GM19455 (cell line): ENCODE results near the gene ZGRF1.
"Not testable (repeated sequence)": the region's sequence is repeated elsewhere in the genome, so short reads cannot be mapped to it uniquely, and the experiment has no call there.

Experiments used
- ATAC-seq: cut with Tn5 transposase; IDR thresholded peaks from one replicate; pipeline ENCODE4 v1.9.1; 2021; ENCODE audit not compliant: unreplicated experiment

Gene ZGRF1, protein sequence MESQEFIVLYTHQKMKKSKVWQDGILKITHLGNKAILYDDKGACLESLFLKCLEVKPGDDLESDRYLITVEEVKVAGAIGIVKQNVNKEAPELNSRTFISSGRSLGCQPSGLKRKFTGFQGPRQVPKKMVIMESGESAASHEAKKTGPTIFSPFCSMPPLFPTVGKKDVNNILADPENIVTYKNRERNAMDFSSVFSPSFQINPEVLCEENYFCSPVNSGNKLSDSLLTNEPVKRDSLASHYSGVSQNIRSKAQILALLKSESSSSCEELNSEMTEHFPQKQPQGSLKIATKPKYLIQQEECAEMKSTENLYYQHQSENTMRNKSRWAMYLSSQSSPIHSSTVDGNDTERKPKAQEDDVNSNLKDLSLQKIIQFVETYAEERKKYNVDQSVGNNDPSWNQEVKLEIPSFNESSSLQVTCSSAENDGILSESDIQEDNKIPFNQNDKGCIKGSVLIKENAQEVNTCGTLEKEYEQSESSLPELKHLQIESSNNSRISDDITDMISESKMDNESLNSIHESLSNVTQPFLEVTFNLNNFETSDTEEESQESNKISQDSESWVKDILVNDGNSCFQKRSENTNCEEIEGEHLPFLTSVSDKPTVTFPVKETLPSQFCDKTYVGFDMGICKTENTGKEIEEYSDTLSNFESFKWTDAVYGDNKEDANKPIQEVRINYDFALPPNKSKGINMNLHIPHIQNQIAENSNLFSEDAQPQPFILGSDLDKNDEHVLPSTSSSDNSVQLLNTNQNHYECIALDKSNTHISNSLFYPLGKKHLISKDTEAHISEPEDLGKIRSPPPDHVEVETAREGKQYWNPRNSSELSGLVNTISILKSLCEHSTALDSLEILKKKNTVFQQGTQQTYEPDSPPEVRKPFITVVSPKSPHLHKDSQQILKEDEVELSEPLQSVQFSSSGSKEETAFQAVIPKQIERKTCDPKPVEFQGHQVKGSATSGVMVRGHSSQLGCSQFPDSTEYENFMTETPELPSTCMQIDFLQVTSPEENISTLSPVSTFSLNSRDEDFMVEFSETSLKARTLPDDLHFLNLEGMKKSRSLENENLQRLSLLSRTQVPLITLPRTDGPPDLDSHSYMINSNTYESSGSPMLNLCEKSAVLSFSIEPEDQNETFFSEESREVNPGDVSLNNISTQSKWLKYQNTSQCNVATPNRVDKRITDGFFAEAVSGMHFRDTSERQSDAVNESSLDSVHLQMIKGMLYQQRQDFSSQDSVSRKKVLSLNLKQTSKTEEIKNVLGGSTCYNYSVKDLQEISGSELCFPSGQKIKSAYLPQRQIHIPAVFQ (N-terminal part only)

DNA sequence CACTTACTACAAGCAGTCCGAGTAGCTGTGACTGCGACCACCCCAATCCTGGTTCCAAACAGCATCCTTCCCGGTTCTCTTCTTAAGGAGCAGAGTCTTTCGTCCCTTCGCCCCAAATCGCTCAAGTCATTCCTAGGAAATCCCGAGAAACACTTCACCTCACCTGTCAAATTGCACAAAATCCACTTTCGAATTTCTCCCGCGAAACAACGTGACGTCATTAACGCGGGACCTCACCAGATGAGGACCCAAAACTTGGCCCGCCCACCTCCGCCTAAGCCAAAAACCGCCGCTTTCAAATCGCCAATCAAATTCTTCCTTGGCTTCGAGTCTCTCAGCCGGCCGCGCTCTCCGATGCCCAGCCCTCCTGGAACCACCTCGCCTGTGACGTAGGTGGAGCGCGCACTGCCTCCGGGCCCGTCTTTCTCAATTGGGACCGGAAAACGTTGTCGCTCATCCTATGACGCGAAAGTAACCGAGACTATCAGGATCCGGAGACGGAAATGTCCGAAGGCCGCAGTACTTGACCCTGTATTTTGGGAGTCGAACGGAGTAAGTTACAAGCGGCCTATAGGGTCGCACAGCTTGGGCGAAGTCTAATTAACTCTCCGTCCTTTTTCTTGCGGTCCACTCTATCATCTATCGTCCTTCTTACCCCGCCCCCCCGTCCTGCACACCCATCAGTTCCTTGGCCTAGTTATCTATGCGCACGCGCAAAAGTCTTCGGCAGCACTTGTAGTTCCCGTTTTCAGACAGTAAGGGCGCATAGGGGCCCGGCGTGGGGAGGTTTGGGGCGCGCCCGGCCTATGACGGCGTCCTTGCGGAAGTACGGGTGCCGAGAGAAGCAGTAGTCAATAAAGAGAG lies at the start of gene ZGRF1, which contains the start of gene LARP7:
ZGRF1 (minus strand) TSS at position 222 of the 864 bp plus-strand sequence. CDS start 3,733 bp downstream, outside the sequence.
LARP7 (plus strand) TSS at position 456 of the 864 bp plus-strand sequence. CDS start 7,527 bp downstream, outside the sequence.
- ATAC-seq = peak; percentile 88

DNA sequence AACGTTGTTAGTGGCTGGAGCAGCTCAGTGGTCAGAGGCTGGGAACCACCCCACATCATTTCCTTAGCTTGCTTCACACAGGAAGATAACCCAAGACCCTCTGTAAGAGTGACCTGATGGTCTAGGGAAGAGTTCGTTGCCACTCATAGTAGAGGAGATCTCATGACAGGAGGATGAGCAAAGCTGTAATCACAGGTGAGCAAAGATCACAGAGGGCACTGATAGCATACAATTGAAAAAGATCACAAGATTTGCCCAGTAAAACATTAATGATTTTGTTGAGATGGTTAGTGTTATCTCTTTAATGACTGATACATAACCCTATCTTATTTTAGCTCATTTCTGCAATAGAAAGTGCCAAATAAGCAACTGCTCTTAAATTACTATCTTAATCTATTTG lies 44.3 kb upstream of the ZGRF1 start:
- no peak for ATAC-seq

DNA sequence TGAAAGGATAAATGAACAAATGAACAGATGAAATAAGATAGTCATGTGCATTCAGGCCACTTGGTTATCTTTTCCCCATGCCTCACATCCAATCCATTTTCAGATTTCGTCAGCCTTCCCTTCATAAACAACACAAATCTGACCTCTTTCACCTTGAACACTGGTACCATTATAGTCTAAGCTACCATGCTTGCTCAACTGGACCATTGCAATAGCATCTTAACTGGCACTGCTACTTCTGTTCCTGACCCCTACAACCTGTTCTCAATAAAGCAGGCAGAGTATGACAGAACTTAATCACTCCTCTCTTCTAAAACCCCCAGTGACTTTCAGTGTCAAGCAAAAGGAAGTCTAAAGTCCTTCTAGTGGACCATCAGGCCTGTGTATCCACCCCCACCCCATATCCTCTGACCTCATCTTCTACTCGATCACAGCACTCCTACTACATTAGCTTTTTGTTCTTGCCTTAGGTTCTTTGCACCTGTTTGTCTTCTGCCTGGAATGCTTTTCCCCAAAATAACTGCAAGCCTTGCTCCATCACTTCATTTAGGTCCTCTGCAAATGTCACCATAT lies 40.9 kb upstream of the ZGRF1 start:
- ATAC-seq = no peak

DNA sequence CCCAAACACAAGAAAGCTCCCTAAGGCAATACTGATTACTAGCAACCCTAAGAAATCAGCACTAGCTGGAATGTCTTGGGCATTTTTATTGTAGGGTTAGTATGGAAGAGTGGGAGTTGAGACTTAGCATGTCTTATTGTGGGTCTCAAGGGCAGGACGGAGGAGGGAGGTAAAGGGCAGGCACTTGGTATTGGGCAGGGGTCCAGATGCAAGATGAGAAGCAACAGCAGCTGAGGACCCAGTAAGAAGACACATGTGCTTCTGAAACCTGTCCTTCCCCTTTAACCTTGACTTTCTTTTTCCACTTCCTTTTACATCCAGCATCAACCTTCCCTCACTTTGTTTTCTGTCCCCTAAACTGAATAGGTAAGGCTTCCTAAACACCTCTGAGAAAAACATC lies 37.7 kb upstream of the ZGRF1 start:
- ATAC-seq = no peak

DNA sequence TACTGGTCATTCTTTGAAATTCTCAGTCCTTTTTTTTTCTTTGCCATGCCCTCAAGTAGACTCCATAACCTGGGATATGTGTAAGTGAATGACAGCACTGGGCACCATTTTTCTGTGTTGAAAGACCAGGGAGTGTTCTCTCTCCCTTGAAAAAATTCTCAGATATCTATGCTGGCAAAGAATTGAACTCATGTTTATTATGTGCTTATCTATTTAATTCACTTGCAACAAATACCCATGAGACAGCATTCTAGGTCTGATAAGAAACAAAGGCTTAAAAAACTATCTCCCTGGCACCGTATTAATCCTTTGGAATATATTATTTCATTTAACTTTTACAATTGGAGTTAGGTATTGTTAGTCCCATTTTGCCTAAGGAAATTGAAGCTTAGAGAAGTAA lies 37.0 kb upstream of the ZGRF1 start:
- no peak for ATAC-seq

DNA sequence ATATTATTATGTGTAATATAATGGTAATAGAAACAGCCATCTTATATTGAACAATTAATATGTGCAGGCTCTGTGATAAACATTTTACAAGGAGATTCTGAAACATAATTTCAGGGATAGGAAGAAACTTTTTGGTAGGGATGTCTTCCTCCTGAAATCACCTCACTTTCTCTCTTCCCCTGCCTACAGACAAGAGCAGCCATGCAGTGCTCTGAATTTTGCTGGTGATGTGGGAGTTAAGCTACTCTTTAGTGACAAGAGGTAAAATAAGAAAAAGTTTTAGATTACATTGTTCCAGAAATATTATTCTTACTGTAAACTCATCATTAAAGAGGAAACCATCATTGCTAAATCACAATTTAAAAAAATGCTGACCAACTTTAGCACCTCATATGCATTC lies 36.4 kb upstream of the ZGRF1 start:
- ATAC-seq = no peak

DNA sequence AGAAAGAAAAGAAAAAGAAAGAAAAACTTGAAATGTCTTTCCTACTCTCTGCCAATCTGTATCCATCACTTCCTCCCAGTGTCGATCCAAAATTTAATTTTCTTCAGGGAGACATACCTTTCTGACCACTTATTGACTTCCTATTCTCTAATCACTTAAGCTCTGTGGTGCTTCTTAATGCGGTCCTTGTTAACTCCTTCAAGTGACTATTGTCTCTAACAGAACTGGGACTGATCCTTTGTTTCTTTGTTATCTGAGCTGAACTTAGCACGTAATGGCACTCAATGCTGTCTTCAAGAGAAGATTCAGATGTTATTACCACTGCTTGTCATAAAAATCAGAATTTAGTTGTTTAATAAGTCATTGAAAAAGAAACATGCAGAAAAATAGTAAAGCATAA lies 31.4 kb upstream of the ZGRF1 start:
- no peak for ATAC-seq

DNA sequence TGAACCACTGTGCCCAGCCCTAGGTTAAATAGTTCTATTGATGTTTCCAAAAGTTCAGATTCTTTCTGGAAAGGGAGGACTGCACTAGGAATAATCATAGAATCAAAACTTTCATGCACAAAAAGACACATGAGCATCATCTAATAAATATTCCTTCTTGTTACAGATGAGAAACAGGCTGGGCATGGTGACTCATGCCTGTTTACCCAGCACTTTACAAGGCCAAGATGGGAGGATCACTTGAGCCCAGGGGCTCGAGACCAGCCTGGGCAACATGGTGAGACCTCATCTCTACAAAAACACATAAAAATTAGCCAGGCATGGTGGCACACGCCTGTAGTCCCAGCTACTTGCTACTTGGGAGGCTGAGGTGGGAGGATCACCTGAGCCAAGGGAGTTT lies 27.9 kb upstream of the ZGRF1 start:
- ATAC-seq = no peak

DNA sequence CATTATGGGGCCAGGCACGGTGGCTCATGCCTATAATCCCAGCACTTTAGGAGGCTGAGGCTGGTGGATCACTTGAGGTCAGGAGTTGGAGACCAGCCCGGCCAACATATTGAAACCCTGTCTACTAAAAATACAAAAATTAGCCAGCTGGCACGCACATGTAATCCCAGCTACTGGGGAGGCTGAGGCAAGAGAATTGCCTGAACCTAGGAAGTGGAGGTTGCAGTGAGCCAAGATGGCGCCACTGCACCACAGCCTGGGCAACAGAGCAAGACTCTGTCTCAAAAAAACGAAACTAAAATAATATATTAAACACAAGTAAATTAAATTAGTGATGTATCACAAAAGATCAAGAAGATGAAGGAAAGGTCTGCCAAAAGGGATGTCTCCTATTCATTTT lies 19.4 kb upstream of the ZGRF1 start:
- not testable (repeated sequence) for ATAC-seq

DNA sequence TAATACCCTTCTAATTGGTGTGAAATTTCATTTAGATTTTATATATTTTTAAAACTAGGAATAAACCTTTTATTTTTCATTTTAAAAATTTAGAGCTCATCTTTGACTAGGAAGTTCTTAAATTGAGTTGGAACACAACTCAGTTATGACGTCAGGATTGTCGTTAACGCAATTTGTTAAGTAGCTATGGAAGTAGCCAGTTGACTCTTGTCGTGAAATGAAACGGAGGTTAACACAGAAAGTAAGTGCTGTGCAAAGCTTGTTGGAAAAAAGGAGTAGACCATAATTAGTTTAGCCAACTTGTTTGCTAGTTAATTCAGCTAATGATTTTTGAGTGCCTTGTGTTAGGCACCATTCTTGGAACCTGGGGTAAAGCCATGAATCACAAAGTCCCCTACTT lies 18.6 kb upstream of the ZGRF1 start:
- no peak for ATAC-seq

DNA sequence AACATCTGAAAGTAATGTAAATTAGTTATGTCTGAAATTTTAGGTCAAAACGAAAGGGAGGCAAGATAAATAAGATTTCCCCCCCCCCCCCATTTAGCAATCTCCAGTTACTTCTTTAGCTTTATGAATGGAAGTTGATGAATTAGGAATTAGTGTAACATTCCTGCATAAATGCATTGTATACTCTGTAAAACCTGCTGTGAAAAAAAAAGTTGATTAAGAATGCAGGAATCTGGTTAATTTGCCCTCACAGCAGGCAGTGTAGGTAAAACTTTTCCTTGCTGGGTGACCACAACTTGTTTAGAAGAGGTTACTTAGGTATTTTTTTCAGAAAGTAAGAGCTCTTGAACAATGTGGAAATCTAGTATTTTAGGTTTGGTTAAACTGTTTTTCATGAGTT lies 15.5 kb upstream of the ZGRF1 start:
- ATAC-seq = no peak

DNA sequence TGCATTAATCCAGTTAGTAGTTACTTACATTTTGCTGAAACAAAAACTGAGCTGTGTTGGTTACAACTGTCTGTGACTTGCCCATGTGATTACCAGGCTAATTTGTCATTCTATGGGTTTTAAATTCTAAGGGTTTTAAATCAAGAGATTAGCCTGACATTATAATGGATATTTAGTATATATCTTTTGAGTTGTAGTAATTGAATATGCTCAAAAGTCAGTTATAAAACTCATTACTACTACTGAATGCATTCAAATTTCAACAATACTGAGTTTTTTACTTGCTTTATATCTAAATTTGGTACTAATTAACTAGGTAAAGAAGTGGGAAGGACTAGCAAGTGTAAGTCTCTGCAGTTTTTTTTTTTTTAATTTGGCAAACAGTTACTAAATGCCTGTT lies 14.9 kb upstream of the ZGRF1 start:
- no peak for ATAC-seq

DNA sequence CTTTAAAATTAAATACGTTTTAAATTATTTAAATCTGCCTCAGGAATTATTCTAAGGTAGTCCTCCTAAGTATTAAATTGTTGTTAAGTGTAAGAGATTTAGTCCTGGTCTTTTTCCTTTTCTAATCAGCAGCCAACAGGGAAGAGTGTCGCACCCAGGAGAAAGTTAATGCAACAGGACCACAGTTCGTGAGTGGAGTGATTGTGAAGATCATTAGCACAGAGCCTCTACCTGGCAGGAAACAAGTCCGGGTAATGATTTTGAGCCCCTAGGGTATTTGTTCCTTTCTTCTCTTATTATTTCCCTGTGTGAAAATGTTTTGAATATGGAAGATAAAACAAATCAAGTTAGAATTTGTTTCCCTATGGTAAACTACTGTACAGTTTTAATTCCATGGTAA lies 13.6 kb upstream of the ZGRF1 start:
- no peak for ATAC-seq

DNA sequence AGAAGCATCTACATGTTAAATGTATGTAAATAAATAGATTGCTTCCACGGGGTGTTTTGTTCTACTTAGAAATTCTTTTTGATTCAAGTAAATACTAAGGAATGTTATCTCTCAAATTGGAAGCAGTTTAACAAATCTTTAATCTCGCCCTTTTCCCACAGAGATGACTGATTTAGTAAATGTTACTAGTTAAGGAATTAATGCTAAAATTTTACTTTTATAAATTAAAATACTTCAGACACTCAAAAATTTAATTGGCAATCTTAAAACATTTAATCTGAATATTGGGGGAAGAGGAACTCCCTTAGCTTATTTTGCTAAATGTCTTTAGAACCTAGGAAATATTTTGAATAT lies 12.3 kb upstream of the ZGRF1 start:
- ATAC-seq = no peak

DNA sequence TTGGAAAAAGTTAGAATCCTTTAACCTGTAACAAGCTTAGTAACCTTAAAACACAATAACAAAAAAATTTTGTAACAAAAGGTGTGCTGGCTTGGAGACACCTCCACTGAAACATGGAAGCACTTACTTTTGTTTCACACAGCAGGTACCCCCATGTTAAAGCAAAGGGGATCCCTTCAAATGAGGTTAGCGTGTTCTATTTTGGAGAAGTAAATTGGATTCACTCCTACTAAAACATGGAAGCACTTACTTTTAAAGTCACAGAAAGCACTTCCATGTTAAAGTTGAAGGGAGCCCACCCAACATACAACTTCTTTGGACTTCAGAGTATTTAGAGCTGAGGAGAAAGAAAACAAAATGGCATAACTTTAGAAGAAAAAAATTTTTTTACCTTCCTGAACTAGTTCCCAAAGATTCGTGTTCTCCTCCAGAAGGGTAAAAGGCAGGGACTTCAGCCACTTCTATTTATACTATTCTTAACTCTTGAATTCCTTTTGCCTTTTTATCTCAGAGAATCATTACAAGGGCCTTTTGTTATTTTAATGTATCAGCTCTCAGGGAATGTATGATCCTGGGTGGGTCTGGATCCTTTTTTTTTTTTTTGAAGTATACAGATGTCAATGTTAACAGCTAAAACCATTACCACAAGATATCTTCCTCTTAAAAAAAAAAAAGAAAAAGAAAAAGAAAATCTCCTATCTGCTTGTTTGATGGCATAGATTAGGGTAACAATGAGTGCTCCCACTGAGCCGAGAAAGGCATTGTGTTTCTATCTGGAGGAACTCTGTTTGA lies 11.8 kb upstream of the ZGRF1 start:
- ATAC-seq = no peak

DNA sequence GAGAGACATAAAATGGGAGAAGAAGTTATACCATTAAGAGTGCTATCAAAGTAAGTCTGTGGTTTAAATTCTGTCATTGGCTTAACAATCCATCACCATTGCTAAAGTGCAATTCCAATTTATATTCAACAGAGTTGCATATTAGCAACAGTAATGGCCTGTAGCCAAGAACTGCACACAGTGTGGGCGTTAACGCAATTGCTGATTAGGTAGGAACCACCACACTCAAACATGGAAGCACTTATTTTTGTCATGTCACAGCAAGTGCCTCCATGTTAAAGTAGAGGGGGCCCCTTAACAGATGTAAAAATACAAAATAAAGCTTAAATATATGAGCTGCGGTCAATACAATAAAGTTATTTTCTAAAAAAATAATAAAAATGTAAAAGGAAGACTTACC lies 11.1 kb upstream of the ZGRF1 start:
- ATAC-seq = no peak

DNA sequence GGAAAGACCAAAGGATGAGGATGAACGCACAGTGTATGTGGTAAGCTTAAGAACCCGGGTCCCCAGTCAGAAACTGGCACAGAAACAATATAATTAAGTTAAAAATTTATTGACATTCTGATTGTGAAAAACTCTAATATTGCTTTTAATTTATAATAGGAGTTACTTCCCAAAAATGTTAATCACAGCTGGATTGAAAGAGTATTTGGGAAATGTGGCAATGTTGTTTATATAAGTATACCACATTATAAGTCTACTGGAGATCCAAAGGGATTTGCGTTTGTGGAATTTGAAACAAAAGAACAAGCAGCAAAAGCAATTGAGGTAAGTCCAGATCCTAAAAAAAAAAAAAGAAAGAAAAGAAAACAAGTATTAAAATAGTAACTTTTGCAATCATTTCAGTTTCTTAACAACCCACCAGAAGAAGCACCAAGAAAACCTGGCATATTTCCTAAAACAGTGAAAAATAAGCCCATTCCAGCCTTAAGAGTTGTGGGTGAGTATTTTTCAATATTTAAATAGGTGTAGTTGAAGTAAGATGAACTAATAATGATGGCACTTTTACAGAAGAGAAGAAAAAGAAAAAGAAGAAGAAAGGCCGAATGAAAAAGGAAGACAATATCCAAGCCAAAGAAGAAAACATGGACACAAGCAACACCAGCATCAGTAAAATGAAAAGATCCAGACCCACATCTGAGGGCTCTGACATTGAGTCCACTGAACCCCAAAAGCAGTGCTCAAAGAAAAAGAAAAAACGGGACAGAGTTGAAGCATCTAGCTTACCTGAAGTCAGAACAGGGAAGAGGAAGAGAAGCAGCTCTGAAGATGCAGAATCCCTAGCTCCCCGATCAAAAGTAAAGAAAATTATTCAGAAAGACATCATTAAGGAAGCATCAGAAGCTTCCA lies 10.2 kb upstream of the ZGRF1 start:
- no peak for ATAC-seq
